Measurements from ENCODE around the gene TOPAZ1. TPM values are rescaled to one million over a fixed set of nuclear protein-coding genes. Genes with fewer than 3 reads are reported as not detected.

Gene TOPAZ1
- total and polyA plus RNA-seq, 2 of the 8 experiments (the other 6 are each of a cell fraction or from before 2014, with no cell fraction given) = not detected

- no peak overlapping the region for H3K4me2 ChIP-seq (ENCODE audit: insufficient read depth in 1 of 2, low read depth in 2 of 2, low read length in 2 of 2)
- H2BK20ac ChIP-seq (ENCODE audit: low read length) = no peak overlapping the region
- TF ChIP-seq FOSL1 (IDR thresholded peaks at IDR 0.05; ENCODE audit: insufficient read depth, low read depth, low read length) (no peak), CBX8 (IDR thresholded peaks at IDR 0.05; ENCODE audit: borderline replicate concordance, low read depth, low read length) (no peak), PHF8 (conservative IDR thresholded peaks at IDR 0.05; ENCODE audit: low read depth, low read length) (no peak), GTF2F1 (IDR thresholded peaks at IDR 0.05; ENCODE audit: borderline replicate concordance, low read depth, low read length) (no peak), ASH2L (IDR thresholded peaks at IDR 0.05; ENCODE audit: low read length) (no peak), SP2 (IDR thresholded peaks at IDR 0.05; ENCODE audit: low read length) (no peak), TBP (IDR thresholded peaks at IDR 0.05; ENCODE audit: low read depth, low read length) (no peak), RXRA (IDR thresholded peaks at IDR 0.05; ENCODE audit: insufficient read depth, low read depth, low read length) (no peak), BRCA1 (IDR thresholded peaks at IDR 0.05; ENCODE audit: low read depth, low read length) (no peak), TAF7 (optimal IDR thresholded peaks at IDR 0.05; ENCODE audit: borderline replicate concordance, low read depth, low read length) (no peak), SP4 (IDR thresholded peaks at IDR 0.05; ENCODE audit: low read length) (no peak), CTBP2 (IDR thresholded peaks at IDR 0.05; ENCODE audit: borderline replicate concordance, insufficient read depth, insufficient read length, low read length) (no peak)
- TF ChIP-seq, protein P1, sequence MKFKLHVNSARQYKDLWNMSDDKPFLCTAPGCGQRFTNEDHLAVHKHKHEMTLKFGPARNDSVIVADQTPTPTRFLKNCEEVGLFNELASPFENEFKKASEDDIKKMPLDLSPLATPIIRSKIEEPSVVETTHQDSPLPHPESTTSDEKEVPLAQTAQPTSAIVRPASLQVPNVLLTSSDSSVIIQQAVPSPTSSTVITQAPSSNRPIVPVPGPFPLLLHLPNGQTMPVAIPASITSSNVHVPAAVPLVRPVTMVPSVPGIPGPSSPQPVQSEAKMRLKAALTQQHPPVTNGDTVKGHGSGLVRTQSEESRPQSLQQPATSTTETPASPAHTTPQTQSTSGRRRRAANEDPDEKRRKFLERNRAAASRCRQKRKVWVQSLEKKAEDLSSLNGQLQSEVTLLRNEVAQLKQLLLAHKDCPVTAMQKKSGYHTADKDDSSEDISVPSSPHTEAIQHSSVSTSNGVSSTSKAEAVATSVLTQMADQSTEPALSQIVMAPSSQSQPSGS (IDR thresholded peaks at IDR 0.05; ENCODE audit: low read length) = no peak
These were observed 5.2 kb upstream of the TOPAZ1 start for GRCh38 chr3:44236485-44236908.

More at GRCh38 chr3:44236485-44236908, 5.2 kb upstream of the TOPAZ1 start:
- H3K14ac ChIP-seq (ENCODE audit: insufficient read length) = no peak overlapping the region
- H3K18ac ChIP-seq (ENCODE audit: extremely low read depth, low read length) = no peak overlapping the region
- H3K79me1 ChIP-seq (ENCODE audit: low read depth, low read length) = no peaks in the 10 kb centered on the region
- H3K79me2 ChIP-seq (ENCODE audit: control insufficient read depth in 1 of 2, insufficient read depth in 2 of 2, low read length in 2 of 2) = no peaks in the 10 kb centered on the region
- ChIA-PET POLR2A (ENCODE audit: partially characterized antibody) (interaction anchor here (0.8 kb wide), 1 partner anchor 357 kb away, joined by 4 read pairs; no protein-coding TSS in a partner anchor), CTCF (ENCODE audit: partially characterized antibody) (interaction anchor here (0.7 to 6.0 kb wide), 10 partner anchors 10 to 702 kb away, joined by 3 to 32 read pairs (median 3); no protein-coding TSS in a partner anchor)
- FAIRE-seq (no peak), DNase-seq (ENCODE audit: low read depth in 1 of 2, low spot score in 2 of 2) (no peak)
- no peak overlapping the region for H2BK5ac ChIP-seq (ENCODE audit: low read depth, low read length)
- no peaks in the 10 kb centered on the region for H3K9me3 ChIP-seq (ENCODE audit: insufficient read depth in 2 of 2, low read depth in 1 of 2, low read length in 1 of 2)
- no peak overlapping the region for H3K9ac ChIP-seq (replicated peaks in 1 of 4; ENCODE audit: extremely low read depth in 1 of 4, low read depth in 3 of 4, low read length in 3 of 4)
- no peak overlapping the region for H4K8ac ChIP-seq (ENCODE audit: extremely low read depth, insufficient read depth, low read length)
- 84% methylated on average over 4 of the region's 4 CpGs; no CpG with 5 or more reads in 1 of the 2 experiments for WGBS, 2 experiments (ENCODE audit: extremely low coverage in 1 of 2, insufficient coverage in 1 of 2, insufficient read length in 1 of 2, insufficient replicate concordance in 2 of 2, low coverage in 1 of 2, low lambda C conversion rate in 2 of 2, missing lambda C conversion rate in 1 of 2)
- H3K27me3 ChIP-seq (replicated peaks in 1 of 4; ENCODE audit: control insufficient read depth in 3 of 4, extremely low read depth in 1 of 4, insufficient read depth in 3 of 4, low read length in 3 of 4) = no peaks in the 10 kb centered on the region
- no peak overlapping the region for H2BK15ac ChIP-seq (ENCODE audit: low read length)
- no peak overlapping the region for H3K27ac ChIP-seq (ENCODE audit: low read depth, low read length)
- no peak overlapping the region for H2AK5ac ChIP-seq (ENCODE audit: low read depth, low read length)
- no peak overlapping the region for H3K4me3 ChIP-seq (ENCODE audit: extremely low read depth in 1 of 4, insufficient read depth in 2 of 4, low read depth in 3 of 4, low read length in 4 of 4)
- H2AFZ ChIP-seq (ENCODE audit: low read length) = no peak overlapping the region
- no peak overlapping the region for H3K23ac ChIP-seq (ENCODE audit: insufficient read length)
- H3K36me3 ChIP-seq (ENCODE audit: control insufficient read depth in 2 of 4, insufficient read depth in 4 of 4, low read length in 3 of 4) = no peaks in the 10 kb centered on the region
- H2BK12ac ChIP-seq (ENCODE audit: low read depth, low read length) = no peak overlapping the region
- no peaks in the 10 kb centered on the region; the same call in 1 of the 2 replicates for H3K23me2 ChIP-seq (ENCODE audit: low read depth, low read length)
- no peak overlapping the region for H3K56ac ChIP-seq (replicated peaks; ENCODE audit: insufficient read length, low read depth, low read length)
- H4K5ac ChIP-seq (ENCODE audit: insufficient read length, low read depth, low read length) = no peak overlapping the region
- no peaks in the 10 kb centered on the region; a peak in 1 of 7 replicates for H3K4me1 ChIP-seq (replicated peaks in 1 of 4; ENCODE audit: control insufficient read depth in 3 of 4, insufficient read depth in 4 of 4, low read length in 3 of 4)
- H4K91ac ChIP-seq (replicated peaks; ENCODE audit: insufficient read length, low read length) = no peak overlapping the region
- H3K4ac ChIP-seq (replicated peaks; ENCODE audit: insufficient read length, low read depth, low read length) = no peak overlapping the region
- no peaks in the 10 kb centered on the region for H4K20me1 ChIP-seq (replicated peaks in 1 of 2; ENCODE audit: control insufficient read depth in 1 of 2, insufficient read depth in 2 of 2, low read length in 2 of 2)
- no peak overlapping the region for H2BK120ac ChIP-seq (replicated peaks; ENCODE audit: low read depth, low read length)

Measured in H1 (cell line).